Measurements from ENCODE around the gene FBXW12.

The FBXW12 gene

DNA sequence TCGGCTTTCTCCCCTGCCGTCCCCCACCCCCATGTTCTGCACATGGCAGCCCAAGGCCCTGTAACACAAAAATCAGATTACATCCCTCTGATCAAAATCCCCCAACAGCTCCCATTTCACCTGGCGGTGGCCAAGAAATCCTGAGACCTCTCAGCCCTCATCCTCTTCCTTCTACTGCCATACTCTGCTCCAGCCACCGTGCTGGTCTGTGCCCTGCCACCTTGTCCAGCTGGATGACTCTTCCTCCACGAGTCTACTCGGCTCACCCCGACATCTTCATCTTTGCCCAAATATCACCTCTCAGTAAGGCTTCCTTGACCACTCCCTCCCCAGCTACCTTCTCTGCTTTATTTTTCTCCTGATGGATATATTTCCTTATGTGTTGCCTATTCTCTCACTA, 64.8 kb downstream of the FBXW12 start:
- no peak for DNase-seq

DNA sequence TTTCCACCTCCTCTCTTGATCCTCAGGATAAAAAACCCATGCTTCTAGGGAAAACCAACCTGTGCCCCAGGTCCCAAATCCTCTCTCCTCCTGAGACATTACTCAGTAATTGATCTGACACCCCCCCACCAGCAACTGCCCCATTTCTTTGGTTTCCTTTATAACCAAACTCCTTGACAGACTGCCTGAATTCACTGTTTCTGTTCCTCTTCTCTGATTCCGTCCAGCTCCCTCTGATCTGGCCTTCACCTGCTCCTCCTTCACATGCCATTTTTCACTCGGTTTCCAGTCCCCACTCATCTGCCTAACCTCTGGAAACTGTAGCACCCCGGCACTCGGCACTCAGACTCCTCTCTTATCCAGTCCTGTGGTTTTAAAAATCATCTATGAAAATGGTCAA, 65.8 kb downstream of the FBXW12 start:
- DNase-seq: no peak

DNA sequence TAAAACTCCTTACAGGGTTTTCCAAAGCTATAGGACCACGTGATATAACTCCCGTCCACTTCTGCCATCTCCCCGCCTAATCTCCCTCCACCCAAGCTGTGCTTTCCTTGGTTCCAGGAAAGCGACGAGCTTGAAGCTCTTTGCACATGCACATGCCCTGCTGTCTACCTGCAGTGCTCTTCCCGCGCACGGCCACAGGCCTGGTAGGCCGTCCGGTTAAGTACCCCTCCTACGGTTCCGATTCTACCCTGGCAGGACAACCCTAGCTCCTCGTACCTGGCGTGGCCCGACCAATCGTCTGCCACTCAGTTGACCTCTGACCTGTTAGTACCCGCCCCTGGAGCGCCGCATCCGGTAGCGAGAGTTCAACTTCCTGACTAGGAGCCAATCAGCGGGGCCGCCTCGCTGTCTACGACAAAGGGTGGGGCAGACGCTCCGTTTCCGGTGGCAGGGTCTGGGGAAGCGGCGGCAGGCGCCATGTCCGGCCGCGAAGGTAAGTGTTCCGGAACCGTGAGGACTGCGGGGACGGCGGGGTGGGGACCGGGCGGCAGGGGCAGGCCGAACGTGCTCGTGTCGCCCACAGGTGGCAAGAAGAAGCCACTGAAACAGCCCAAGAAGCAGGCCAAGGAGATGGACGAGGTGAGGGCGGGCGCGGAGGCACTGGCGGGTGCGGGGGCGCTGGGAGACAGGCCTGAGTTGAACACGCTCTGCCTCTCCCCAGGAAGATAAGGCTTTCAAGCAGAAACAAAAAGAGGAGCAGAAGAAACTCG, 68.0 kb downstream of the FBXW12 start, which contains the start of the genes CCDC51 and TMA7:
Gene CCDC51 (minus strand): TSS at position 300 of the 770 bp plus-strand sequence. CDS start 4,991 bp downstream, outside the sequence.
Gene TMA7 (plus strand): TSS at position 438 of the 770 bp plus-strand sequence. CDS start 40 bp downstream, at position 478.
- DNase-seq: peak; percentile 95

DNA sequence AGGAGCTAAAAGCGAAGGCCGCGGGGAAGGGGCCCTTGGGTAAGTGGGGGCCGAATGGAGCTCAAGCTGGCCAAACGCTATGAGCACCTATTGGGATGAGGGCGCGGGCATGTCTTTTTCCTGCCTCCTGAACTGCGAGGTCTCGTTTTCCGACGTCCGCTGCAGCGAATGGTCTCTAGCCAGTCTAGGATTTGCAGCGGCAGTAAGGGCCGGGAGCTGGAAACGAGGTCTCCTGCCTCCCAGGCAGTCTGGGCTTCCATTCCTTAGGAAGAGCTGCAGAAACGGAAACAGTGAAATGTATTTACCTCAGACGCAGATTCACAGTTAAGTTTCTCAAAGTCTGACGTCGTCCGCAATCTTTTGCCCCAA, 68.6 kb downstream of the FBXW12 start:
- DNase-seq: no peak

DNA sequence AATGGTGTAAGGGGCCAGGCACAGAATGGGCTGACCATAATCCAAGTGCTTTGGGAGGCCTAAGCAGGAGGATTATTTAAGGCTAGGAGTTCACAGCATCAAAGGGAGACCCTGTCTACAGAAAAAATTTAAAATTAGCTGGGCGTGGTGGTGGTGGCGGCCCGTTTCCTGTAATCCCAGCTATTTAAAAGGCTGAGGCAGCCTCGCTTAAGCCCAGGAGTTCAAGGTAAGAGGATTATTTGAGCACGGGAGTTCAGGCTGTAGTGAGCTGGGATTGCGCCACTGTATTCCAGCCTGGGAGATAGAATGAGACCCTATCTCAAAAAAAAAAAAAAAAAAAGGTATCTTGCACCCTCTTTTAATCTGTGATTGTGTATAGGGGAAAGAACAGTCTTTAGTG, 69.9 kb downstream of the FBXW12 start:
- DNase-seq: no peak
